GM12892 (cell line): ENCODE data around the gene JAK3.

Experiments used
- POLR2AphosphoS5 ChIP-seq: IDR thresholded peaks from 2 replicates; pipeline ENCODE4 v1.6.1; 2011; ENCODE audit warnings: low read depth, low read length, control low read depth
- TAF1 ChIP-seq: IDR thresholded peaks from 2 replicates; pipeline ENCODE4 v1.6.1; 2011; ENCODE audit warnings: low read depth, mild to moderate bottlenecking, control low read depth, low read length, borderline replicate concordance

DNA sequence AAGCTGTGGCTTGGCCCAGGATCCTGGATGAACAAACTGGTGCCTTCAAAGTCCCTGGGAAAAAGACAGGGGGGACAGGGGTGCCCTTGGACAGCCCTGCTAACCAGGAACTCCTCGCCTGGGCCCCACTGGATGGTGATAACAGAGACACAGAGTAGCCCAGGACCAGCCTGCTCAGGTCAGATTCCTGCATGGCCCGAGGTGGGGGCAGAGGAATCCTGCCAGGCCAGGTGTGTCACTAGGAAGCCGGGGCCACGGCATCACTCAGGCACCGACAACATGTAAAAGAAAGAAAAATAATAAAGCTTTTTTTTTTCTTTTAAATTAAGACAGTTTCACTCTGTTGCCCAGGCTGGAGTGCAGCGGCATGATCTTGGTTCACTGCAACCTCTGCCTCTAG, 6.3 kb upstream of the JAK3 start:
- TF ChIP-seq POLR2AphosphoS5 (no peak), TAF1 (no peak)
